GM12891 (cell line): Measurements from ENCODE around the gene VMAC.

Experiments used
- PAX5 ChIP-seq: IDR thresholded peaks from 2 replicates; pipeline ENCODE4 v1.6.1; 2011; ENCODE audit warnings: low read length, moderate library complexity, mild to moderate bottlenecking; ENCODE audit not compliant: insufficient read depth, severe bottlenecking
- POLR2A ChIP-seq: IDR thresholded peaks from 2 replicates; pipeline ENCODE4 v1.6.1; 2011; ENCODE audit warnings: low read depth, low read length, control low read depth
- POLR2AphosphoS5 ChIP-seq: IDR thresholded peaks from 2 replicates; pipeline ENCODE4 v1.6.1; 2011; ENCODE audit warnings: low read depth, low read length, control low read depth
- POU2F2 ChIP-seq: IDR thresholded peaks from 2 replicates; pipeline ENCODE4 v1.6.1; 2011; ENCODE audit warnings: low read depth, mild to moderate bottlenecking, control low read depth, low read length, moderate library complexity
- SPI1 ChIP-seq: IDR thresholded peaks from 2 replicates; pipeline ENCODE4 v1.6.1; 2011; ENCODE audit warnings: low read depth, low read length, control low read depth
- TAF1 ChIP-seq: IDR thresholded peaks from 2 replicates; pipeline ENCODE4 v1.6.1; 2011; ENCODE audit warnings: low read depth, low read length, control low read depth

DNA sequence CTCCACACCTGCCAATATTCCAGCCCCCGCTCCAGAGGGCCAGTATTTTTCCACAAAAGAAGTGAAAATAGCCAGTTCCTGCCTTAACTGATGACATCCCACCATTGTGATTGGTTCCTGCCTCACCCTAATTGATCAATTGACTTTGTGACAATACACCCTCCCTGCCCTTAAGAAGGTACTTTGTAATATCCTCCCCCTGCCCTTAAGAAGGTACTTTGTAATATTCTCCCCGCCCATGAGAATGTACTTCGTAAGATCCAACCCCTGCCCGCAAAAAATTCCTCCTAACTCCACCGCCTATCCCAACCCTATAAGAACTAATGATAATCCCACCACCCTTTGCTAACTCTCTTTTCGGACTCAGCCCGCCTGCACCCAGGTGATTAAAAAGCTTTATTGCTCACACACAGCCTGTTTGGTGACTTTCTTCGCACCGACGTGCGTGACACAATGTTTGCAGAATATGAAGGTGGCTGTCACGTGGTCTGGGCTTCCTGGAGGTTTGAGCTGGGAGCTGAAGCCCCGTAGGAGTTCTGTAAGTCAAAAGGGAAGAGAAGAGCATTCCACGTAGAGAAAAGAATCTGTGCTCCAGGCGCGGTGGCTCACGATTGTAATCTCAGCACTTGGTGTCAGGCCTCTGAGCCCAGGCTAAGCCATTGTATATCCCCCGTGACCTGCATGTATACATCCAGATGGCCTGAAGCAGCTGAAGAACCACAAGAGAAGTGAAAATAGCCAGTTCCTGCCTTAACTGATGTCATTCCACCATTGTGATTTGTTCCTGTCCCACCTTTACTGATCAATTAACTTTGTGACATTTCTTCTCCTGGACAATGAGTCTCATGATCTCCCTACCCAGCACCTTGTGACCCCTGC is 47.2 kb upstream of the VMAC start:
- TF ChIP-seq POLR2A (no peak), TAF1 (no peak), POLR2AphosphoS5 (no peak), PAX5 (no peak), SPI1 (no peak), POU2F2 (no peak)
